Measurements from ENCODE around the gene HIVEP2.

HIVEP2 gene

DNA sequence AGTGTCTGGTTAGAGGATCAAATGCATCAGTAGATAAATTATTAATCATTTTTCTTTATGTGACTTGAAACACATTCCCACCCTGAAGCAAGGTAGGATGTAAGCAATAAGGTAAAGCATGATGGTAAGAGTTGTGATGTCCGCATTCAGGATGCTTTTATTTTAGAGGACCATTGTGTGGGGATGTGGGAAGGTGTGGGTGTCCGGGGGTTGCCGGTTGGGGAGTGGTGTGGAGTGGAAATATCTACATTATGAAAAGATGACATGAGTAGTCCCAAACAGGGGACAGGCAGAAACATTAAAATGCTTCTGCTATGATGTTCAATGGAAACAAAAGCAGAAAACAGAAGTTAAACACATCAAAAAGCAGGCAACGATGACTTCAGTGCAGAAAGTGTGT is 215.4 kb downstream of the HIVEP2 start:
- Histone ChIP-seq H3K79me1 (ENCODE audit: low read length) (no peaks in the 10 kb centered on the region), H3K14ac (ENCODE audit: low read length) (no peak overlapping the region), H3K36me3 (ENCODE audit: control insufficient read depth in 1 of 2, insufficient read depth in 2 of 2, low read length in 2 of 2) (no peaks in the 10 kb centered on the region), H3K4me1 (ENCODE audit: control insufficient read depth in 1 of 2, insufficient read depth in 2 of 2, low read length in 2 of 2) (peaks cover 5 to 9% of the 10 kb centered on the region in 2 experiments), H4K8ac (ENCODE audit: low read depth, low read length) (no peak overlapping the region), H3K27ac (ENCODE audit: low read depth, low read length) (no peak overlapping the region), H3K27me3 (ENCODE audit: insufficient read depth, low read length) (no peaks in the 10 kb centered on the region), H3K18ac (ENCODE audit: low read length) (no peak overlapping the region), H2AK5ac (ENCODE audit: low read length) (no peak overlapping the region), H4K12ac (ENCODE audit: low read depth, low read length) (no peak overlapping the region), H3K4me3 (ENCODE audit: low read depth, low read length) (no peak overlapping the region), H2AFZ (ENCODE audit: insufficient read depth, low read length, poor library complexity) (no peak overlapping the region), H2BK5ac (ENCODE audit: low read depth, low read length, poor library complexity) (no peak overlapping the region), H2BK12ac (ENCODE audit: low read length) (no peak overlapping the region), H3K4me2 (ENCODE audit: low read length) (no peak overlapping the region), H3K4ac (ENCODE audit: low read depth, low read length) (no peak overlapping the region), H3K23ac (ENCODE audit: low read length) (no peak overlapping the region), H3K9me3 (ENCODE audit: insufficient read depth, low read depth, low read length) (no peaks in the 10 kb centered on the region), H3K79me2 (ENCODE audit: control insufficient read depth, insufficient read depth, low read length, poor library complexity) (no peaks in the 10 kb centered on the region), H2BK120ac (ENCODE audit: insufficient read depth, low read length, poor library complexity) (no peak overlapping the region), H3K9ac (ENCODE audit: low read length) (no peak overlapping the region), H4K91ac (ENCODE audit: low read depth, low read length) (no peak overlapping the region)
- no peak for DNase-seq
- no CpG with 5 or more reads among the region's 4 CpGs for WGBS (ENCODE audit: extremely low coverage, insufficient coverage, insufficient read length)

GRCh38 chr6:142728910-142729481 is 216.0 kb downstream of the HIVEP2 start:
- WGBS (ENCODE audit: extremely low coverage, insufficient coverage, insufficient read length): no CpG with 5 or more reads among the region's 6 CpGs
- Histone ChIP-seq H3K4ac (ENCODE audit: low read depth, low read length) (no peak overlapping the region), H3K18ac (ENCODE audit: low read length) (no peak overlapping the region), H3K4me3 (ENCODE audit: low read depth, low read length) (no peak overlapping the region), H3K4me2 (ENCODE audit: low read length) (no peak overlapping the region), H4K12ac (ENCODE audit: low read depth, low read length) (no peak overlapping the region), H3K9ac (ENCODE audit: low read length) (no peak overlapping the region), H3K9me3 (ENCODE audit: insufficient read depth, low read depth, low read length) (no peaks in the 10 kb centered on the region), H3K79me1 (ENCODE audit: low read length) (no peaks in the 10 kb centered on the region), H2BK12ac (ENCODE audit: low read length) (no peak overlapping the region), H4K8ac (ENCODE audit: low read depth, low read length) (no peak overlapping the region), H4K91ac (ENCODE audit: low read depth, low read length) (no peak overlapping the region), H2AK5ac (ENCODE audit: low read length) (no peak overlapping the region), H3K27ac (ENCODE audit: low read depth, low read length) (no peak overlapping the region), H3K14ac (ENCODE audit: low read length) (no peak overlapping the region), H2BK5ac (ENCODE audit: low read depth, low read length, poor library complexity) (no peak overlapping the region), H3K79me2 (ENCODE audit: control insufficient read depth, insufficient read depth, low read length, poor library complexity) (no peaks in the 10 kb centered on the region), H3K4me1 (ENCODE audit: control insufficient read depth in 1 of 2, insufficient read depth in 2 of 2, low read length in 2 of 2) (peaks cover 5 to 9% of the 10 kb centered on the region in 2 experiments), H3K27me3 (ENCODE audit: insufficient read depth, low read length) (no peaks in the 10 kb centered on the region), H2AFZ (ENCODE audit: insufficient read depth, low read length, poor library complexity) (no peak overlapping the region), H2BK120ac (ENCODE audit: insufficient read depth, low read length, poor library complexity) (no peak overlapping the region), H3K36me3 (ENCODE audit: control insufficient read depth in 1 of 2, insufficient read depth in 2 of 2, low read length in 2 of 2) (no peaks in the 10 kb centered on the region), H3K23ac (ENCODE audit: low read length) (no peak overlapping the region)
- DNase-seq: peak; percentile 51

DNA sequence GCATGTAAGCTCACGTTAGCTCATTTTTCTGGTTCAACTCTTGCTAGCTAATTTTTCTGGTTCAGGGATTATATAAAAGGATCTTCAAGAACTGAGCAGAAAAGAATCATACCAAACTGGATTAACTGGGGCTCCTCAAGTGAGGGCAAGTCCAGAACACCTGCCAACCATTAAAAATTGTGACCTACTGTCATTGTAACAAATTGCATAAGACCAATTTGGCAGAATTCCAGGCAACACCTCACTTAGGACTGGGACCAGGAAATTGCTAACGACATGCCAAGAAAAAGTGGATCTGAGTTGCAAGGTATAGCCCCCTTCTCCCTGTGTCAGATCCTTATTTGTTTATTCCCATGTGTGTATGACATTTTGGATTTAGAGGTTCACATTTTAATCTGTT is 216.6 kb downstream of the HIVEP2 start:
- H3K4me1 ChIP-seq (ENCODE audit: control insufficient read depth in 1 of 2, insufficient read depth in 2 of 2, low read length in 2 of 2): peaks cover 5 to 9% of the 10 kb centered on the region in 2 experiments
- H3K79me1 ChIP-seq (ENCODE audit: low read length): no peaks in the 10 kb centered on the region
- no peaks in the 10 kb centered on the region for H3K27me3 ChIP-seq (ENCODE audit: insufficient read depth, low read length)
- peak; percentile 10 to 61 for DNase-seq
- no peak overlapping the region for H3K4me2 ChIP-seq (ENCODE audit: low read length)
- no peak overlapping the region for H2AFZ ChIP-seq (ENCODE audit: insufficient read depth, low read length, poor library complexity)
- no peak overlapping the region for H3K27ac ChIP-seq (ENCODE audit: low read depth, low read length)
- no peak overlapping the region for H3K18ac ChIP-seq (ENCODE audit: low read length)
- H2BK5ac ChIP-seq (ENCODE audit: low read depth, low read length, poor library complexity): no peak overlapping the region
- H3K9ac ChIP-seq (ENCODE audit: low read length): no peak overlapping the region
- H3K4me3 ChIP-seq (ENCODE audit: low read depth, low read length): no peak overlapping the region
- no peak overlapping the region for H3K23ac ChIP-seq (ENCODE audit: low read length)
- no peak overlapping the region for H2BK120ac ChIP-seq (ENCODE audit: insufficient read depth, low read length, poor library complexity)
- no peak overlapping the region for H3K14ac ChIP-seq (ENCODE audit: low read length)
- H3K79me2 ChIP-seq (ENCODE audit: control insufficient read depth, insufficient read depth, low read length, poor library complexity): no peaks in the 10 kb centered on the region
- H2AK5ac ChIP-seq (ENCODE audit: low read length): no peak overlapping the region
- WGBS (ENCODE audit: extremely low coverage, insufficient coverage, insufficient read length): no CpG with 5 or more reads among the region's 2 CpGs
- no peak overlapping the region for H2BK12ac ChIP-seq (ENCODE audit: low read length)
- H3K9me3 ChIP-seq (ENCODE audit: insufficient read depth, low read depth, low read length): no peaks in the 10 kb centered on the region
- no peak overlapping the region for H4K12ac ChIP-seq (ENCODE audit: low read depth, low read length)
- H3K4ac ChIP-seq (ENCODE audit: low read depth, low read length): no peak overlapping the region
- no peak overlapping the region for H4K91ac ChIP-seq (ENCODE audit: low read depth, low read length)
- H4K8ac ChIP-seq (ENCODE audit: low read depth, low read length): no peak overlapping the region
- no peaks in the 10 kb centered on the region for H3K36me3 ChIP-seq (ENCODE audit: control insufficient read depth in 1 of 2, insufficient read depth in 2 of 2, low read length in 2 of 2)

- no peak overlapping the region for H3K9ac ChIP-seq (ENCODE audit: low read length)
- no peak overlapping the region for H2AK5ac ChIP-seq (ENCODE audit: low read length)
- no peak overlapping the region for H4K12ac ChIP-seq (ENCODE audit: low read depth, low read length)
- H4K8ac ChIP-seq (ENCODE audit: low read depth, low read length): no peak overlapping the region
- no peak overlapping the region for H2BK12ac ChIP-seq (ENCODE audit: low read length)
- no peak overlapping the region for H2AFZ ChIP-seq (ENCODE audit: insufficient read depth, low read length, poor library complexity)
- H3K4me1 ChIP-seq (ENCODE audit: control insufficient read depth in 1 of 2, insufficient read depth in 2 of 2, low read length in 2 of 2): peaks cover 5 to 9% of the 10 kb centered on the region in 2 experiments
- no peaks in the 10 kb centered on the region for H3K79me2 ChIP-seq (ENCODE audit: control insufficient read depth, insufficient read depth, low read length, poor library complexity)
- H3K9me3 ChIP-seq (ENCODE audit: insufficient read depth, low read depth, low read length): no peaks in the 10 kb centered on the region
- H3K36me3 ChIP-seq (ENCODE audit: control insufficient read depth in 1 of 2, insufficient read depth in 2 of 2, low read length in 2 of 2): no peaks in the 10 kb centered on the region
- no peak overlapping the region for H2BK120ac ChIP-seq (ENCODE audit: insufficient read depth, low read length, poor library complexity)
- H3K4me3 ChIP-seq (ENCODE audit: low read depth, low read length): no peak overlapping the region
- no peak overlapping the region for H4K91ac ChIP-seq (ENCODE audit: low read depth, low read length)
- no CpG with 5 or more reads among the region's 6 CpGs for WGBS (ENCODE audit: extremely low coverage, insufficient coverage, insufficient read length)
- no peaks in the 10 kb centered on the region for H3K27me3 ChIP-seq (ENCODE audit: insufficient read depth, low read length)
- no peak overlapping the region for H2BK5ac ChIP-seq (ENCODE audit: low read depth, low read length, poor library complexity)
- H3K14ac ChIP-seq (ENCODE audit: low read length): no peak overlapping the region
- DNase-seq: peak; percentile 91 to 93
- no peak overlapping the region for H3K18ac ChIP-seq (ENCODE audit: low read length)
- no peak overlapping the region for H3K4ac ChIP-seq (ENCODE audit: low read depth, low read length)
- no peak overlapping the region for H3K4me2 ChIP-seq (ENCODE audit: low read length)
- no peak overlapping the region for H3K23ac ChIP-seq (ENCODE audit: low read length)
- H3K79me1 ChIP-seq (ENCODE audit: low read length): no peaks in the 10 kb centered on the region
- no peak overlapping the region for H3K27ac ChIP-seq (ENCODE audit: low read depth, low read length)
Observed at GRCh38 chr6:142726616-142727015, 218.4 kb downstream of the HIVEP2 start.

Measured in trophoblast cell (in vitro differentiated cells and primary cell).